A673 (cell line): ENCODE measurements around the gene GUK1.

Source experiments
- CTCF ChIP-seq: fragments of 300-800, 200-600 bp; sonication (generic); conservative IDR thresholded peaks from 2 replicates; pipeline ENCODE4 v1.5.1; 2017; ENCODE audit warnings: low read depth, mild to moderate bottlenecking, antibody characterized with exemption, low read length, moderate library complexity, mixed read lengths
- EZH2 ChIP-seq: fragments of 200-600 bp; sonication (generic); IDR thresholded peaks from 2 replicates; pipeline ENCODE4 v1.6.1; 2017; ENCODE audit warnings: borderline replicate concordance, low read depth, mild to moderate bottlenecking, mixed read lengths, antibody characterized with exemption, low read length; ENCODE audit not compliant: poor library complexity, severe bottlenecking

GRCh38 chr1:228152097-228152917, 12.2 kb downstream of the GUK1 start:
- TF ChIP-seq CTCF (no peak), EZH2 (no peak)
